Retinal pigment epithelial cell (primary cell): ENCODE results near the gene F13A1.

Experiments
- DNase-seq: peaks from one replicate; pipeline ENCODE4 v3.0.0-alpha.2; 2010; ENCODE audit warnings: low read depth
- H3K4me3 ChIP-seq: 2 replicates; pipeline ENCODE4 v1.5.1; 2011; ENCODE audit warnings: mild to moderate bottlenecking, low read length, control low read depth, moderate library complexity
- CTCF ChIP-seq: conservative IDR thresholded peaks from 2 replicates; pipeline ENCODE4 v1.5.1; 2011; ENCODE audit warnings: low read depth, low read length, control low read depth, inconsistent platforms

Gene F13A1

GRCh38 chr6:6357530-6357929 is 37.1 kb upstream of the F13A1 start:
- no peak for TF ChIP-seq CTCF
- DNase-seq, result no peak
- no peak overlapping the region for H3K4me3 ChIP-seq

- no peak overlapping the region for H3K4me3 ChIP-seq
- DNase-seq, result no peak
- TF ChIP-seq CTCF, result no peak
Observed at GRCh38 chr6:6357032-6357431, 36.6 kb upstream of the F13A1 start.

- no peak for TF ChIP-seq CTCF
- H3K4me3 ChIP-seq, result no peak overlapping the region
- DNase-seq, result no peak
Observed at GRCh38 chr6:6352772-6353171, 32.3 kb upstream of the F13A1 start.

DNA sequence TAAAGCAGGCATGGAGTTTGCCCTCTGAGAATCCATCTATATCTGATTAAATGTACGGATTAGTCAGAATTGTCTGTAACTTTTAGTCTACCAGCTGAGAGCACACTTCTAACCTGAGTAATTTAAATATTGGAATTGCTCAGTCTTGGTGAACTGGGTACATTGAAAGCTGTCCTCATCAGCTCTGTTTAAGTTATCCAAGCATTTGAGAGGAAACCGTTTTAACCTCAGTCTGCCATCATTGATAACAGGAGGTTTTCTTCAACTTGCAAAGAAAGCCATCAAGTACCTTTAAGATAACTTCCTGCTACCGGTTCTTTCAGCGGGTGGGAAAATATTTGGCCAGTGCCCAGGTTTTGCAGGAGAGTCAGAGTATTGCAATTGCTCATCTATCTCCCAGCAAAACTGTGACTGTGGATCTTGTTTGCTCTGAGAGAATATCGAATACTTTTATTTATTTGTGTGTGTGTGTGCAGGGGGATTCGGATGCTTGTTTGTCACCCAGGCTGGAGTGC is 31.1 kb upstream of the F13A1 start:
- DNase-seq, result no peak
- no peak for TF ChIP-seq CTCF
- no peak overlapping the region for H3K4me3 ChIP-seq

- H3K4me3 ChIP-seq, result no peak overlapping the region
- DNase-seq, result no peak
- TF ChIP-seq CTCF, result no peak
Observed at GRCh38 chr6:6350696-6351095, 30.2 kb upstream of the F13A1 start.

- no peak for TF ChIP-seq CTCF
- no peak overlapping the region for H3K4me3 ChIP-seq
- DNase-seq, result no peak
Observed at GRCh38 chr6:6348256-6348655, 27.8 kb upstream of the F13A1 start.

- DNase-seq, result no peak
- H3K4me3 ChIP-seq, result no peak overlapping the region
- TF ChIP-seq CTCF, result no peak
Observed at GRCh38 chr6:6346427-6347023, 26.1 kb upstream of the F13A1 start.
